Measurements from ENCODE around the gene IZUMO2.

- TF ChIP-seq, protein P1, sequence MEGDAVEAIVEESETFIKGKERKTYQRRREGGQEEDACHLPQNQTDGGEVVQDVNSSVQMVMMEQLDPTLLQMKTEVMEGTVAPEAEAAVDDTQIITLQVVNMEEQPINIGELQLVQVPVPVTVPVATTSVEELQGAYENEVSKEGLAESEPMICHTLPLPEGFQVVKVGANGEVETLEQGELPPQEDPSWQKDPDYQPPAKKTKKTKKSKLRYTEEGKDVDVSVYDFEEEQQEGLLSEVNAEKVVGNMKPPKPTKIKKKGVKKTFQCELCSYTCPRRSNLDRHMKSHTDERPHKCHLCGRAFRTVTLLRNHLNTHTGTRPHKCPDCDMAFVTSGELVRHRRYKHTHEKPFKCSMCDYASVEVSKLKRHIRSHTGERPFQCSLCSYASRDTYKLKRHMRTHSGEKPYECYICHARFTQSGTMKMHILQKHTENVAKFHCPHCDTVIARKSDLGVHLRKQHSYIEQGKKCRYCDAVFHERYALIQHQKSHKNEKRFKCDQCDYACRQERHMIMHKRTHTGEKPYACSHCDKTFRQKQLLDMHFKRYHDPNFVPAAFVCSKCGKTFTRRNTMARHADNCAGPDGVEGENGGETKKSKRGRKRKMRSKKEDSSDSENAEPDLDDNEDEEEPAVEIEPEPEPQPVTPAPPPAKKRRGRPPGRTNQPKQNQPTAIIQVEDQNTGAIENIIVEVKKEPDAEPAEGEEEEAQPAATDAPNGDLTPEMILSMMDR (IDR thresholded peaks at IDR 0.05 in 4 of 5, conservative IDR thresholded peaks at IDR 0.05 in 1 of 5) = no peak
- peak; percentile 93 to 94 for TF ChIP-seq POLR2A (IDR thresholded peaks at IDR 0.05)
Measured at GRCh38 chr19:50203281-50204080, 40.4 kb upstream of the IZUMO2 start, which contains the start of gene MYH14.

All from gastrocnemius medialis (tissue), 4 donors.